ENCODE measurements around the gene AATK. TPM values are rescaled to one million over a fixed set of nuclear protein-coding genes. Genes with fewer than 3 reads are reported as not detected.

Gene AATK
- total RNA-seq, 2 experiments from 2014 or later = 0.15 to 0.38 TPM

- POLR2A ChIA-PET = no interaction called here
- CTCF ChIA-PET = interaction anchor here (0.8 kb wide), 1 partner anchor 31 kb away, joined by 3 read pairs; no protein-coding TSS in a partner anchor
Measured at GRCh38 chr17:81132770-81133723, 33.0 kb downstream of the AATK start.

- POLR2A ChIA-PET = no interaction called here
Measured at GRCh38 chr17:81132197-81132540, 33.9 kb downstream of the AATK start.

GRCh38 chr17:81131486-81132196, 34.4 kb downstream of the AATK start:
- POLR2A ChIA-PET = no interaction called here

More at GRCh38 chr17:81132197-81132540, 33.9 kb downstream of the AATK start:
- CTCF ChIA-PET = no interaction called here

GRCh38 chr17:81130385-81131361, 35.3 kb downstream of the AATK start:
- ChIA-PET CTCF (no interaction called here), POLR2A (no interaction called here)

More at GRCh38 chr17:81131486-81132196, 34.4 kb downstream of the AATK start:
- CTCF ChIA-PET = no interaction called here

GRCh38 chr17:81129711-81130367, 36.2 kb downstream of the AATK start:
- POLR2A ChIA-PET = no interaction called here
- CTCF ChIA-PET = interaction anchor here (0.6 kb wide), 1 partner anchor 71 kb away, joined by 3 read pairs; no protein-coding TSS in a partner anchor

GRCh38 chr17:81129289-81129688, 36.7 kb downstream of the AATK start:
- ChIA-PET CTCF (interaction anchor here (0.6 kb wide), 1 partner anchor 72 kb away, joined by 3 read pairs; no protein-coding TSS in a partner anchor), POLR2A (no interaction called here)

GRCh38 chr17:81128774-81129173, 37.2 kb downstream of the AATK start:
- POLR2A ChIA-PET = no interaction called here
- CTCF ChIA-PET = no interaction called here

GRCh38 chr17:81128338-81128737, 37.7 kb downstream of the AATK start:
- ChIA-PET POLR2A (no interaction called here), CTCF (no interaction called here)

GRCh38 chr17:81127526-81128177, 38.4 kb downstream of the AATK start:
- ChIA-PET POLR2A (no interaction called here), CTCF (no interaction called here)

- ChIA-PET POLR2A (no interaction called here), CTCF (no interaction called here)
Measured at GRCh38 chr17:81127133-81127455, 38.9 kb downstream of the AATK start.

GRCh38 chr17:81126281-81127132, 39.5 kb downstream of the AATK start:
- ChIA-PET CTCF (no interaction called here), POLR2A (no interaction called here)

- CTCF ChIA-PET = no interaction called here
- POLR2A ChIA-PET = no interaction called here
Measured at GRCh38 chr17:81125573-81126081, 40.4 kb downstream of the AATK start.

GRCh38 chr17:81124377-81124776, 41.6 kb downstream of the AATK start:
- ChIA-PET POLR2A (no interaction called here), CTCF (no interaction called here)

- ChIA-PET POLR2A (no interaction called here), CTCF (interaction anchor here (0.8 kb wide), 1 partner anchor 22 kb away, joined by 3 read pairs; no protein-coding TSS in a partner anchor)
Measured at GRCh38 chr17:81123052-81124048, 42.7 kb downstream of the AATK start.

- POLR2A ChIA-PET = no interaction called here
- CTCF ChIA-PET = interaction anchor here (1.1 kb wide), 2 partner anchors 20 to 78 kb away, joined by 3 to 4 read pairs; no protein-coding TSS in a partner anchor
Measured at GRCh38 chr17:81121841-81122733, 43.9 kb downstream of the AATK start.
